SK-N-MC (cell line): ENCODE data around the gene LOXL3.

Experiments used
- DNase-seq: peaks from one replicate; pipeline ENCODE4 v3.0.0-alpha.2; 2011; ENCODE audit warnings: low read depth, low spot score
- H3K27ac ChIP-seq: fragments of 200-600 bp; sonication (generic); 2 replicates; pipeline ENCODE4 v1.5.1; 2016; ENCODE audit warnings: mixed run types
- H3K36me3 ChIP-seq: fragments of 200-600 bp; sonication (generic); 2 replicates; pipeline ENCODE4 v1.6.1; 2017; ENCODE audit warnings: antibody characterized with exemption, low read length, mixed read lengths; ENCODE audit not compliant: insufficient read depth
- H3K4me3 ChIP-seq: fragments of 200-600 bp; sonication (generic); 2 replicates; pipeline ENCODE4 v1.5.1; 2016
- H3K9ac ChIP-seq: fragments of 200-600 bp; sonication (generic); 2 replicates; pipeline ENCODE4 v1.8.0; 2017; ENCODE audit warnings: mixed run types, mixed read lengths; ENCODE audit not compliant: insufficient read length
- H3K9me3 ChIP-seq: fragments of 200-600 bp; sonication (generic); 2 replicates; pipeline ENCODE4 v1.6.1; 2017; ENCODE audit warnings: low read depth, mild to moderate bottlenecking, antibody characterized with exemption, low read length, moderate library complexity, mixed read lengths
- EZH2 ChIP-seq: fragments of 200-600 bp; sonication (generic); IDR thresholded peaks from one replicate; pipeline ENCODE4 v1.6.1; 2017; ENCODE audit warnings: antibody characterized with exemption
- FOXP2 ChIP-seq: optimal IDR thresholded peaks from 2 replicates; pipeline ENCODE3; 2011; ENCODE audit warnings: mild to moderate bottlenecking, moderate library complexity; ENCODE audit not compliant: insufficient read depth; ENCODE audit errors: extremely low read length, control extremely low read depth
- POLR2AphosphoS5 ChIP-seq: IDR thresholded peaks from 2 replicates; pipeline ENCODE4 v1.6.1; 2012; ENCODE audit warnings: mild to moderate bottlenecking, low read depth, low read length, borderline replicate concordance

LOXL3 gene

DNA sequence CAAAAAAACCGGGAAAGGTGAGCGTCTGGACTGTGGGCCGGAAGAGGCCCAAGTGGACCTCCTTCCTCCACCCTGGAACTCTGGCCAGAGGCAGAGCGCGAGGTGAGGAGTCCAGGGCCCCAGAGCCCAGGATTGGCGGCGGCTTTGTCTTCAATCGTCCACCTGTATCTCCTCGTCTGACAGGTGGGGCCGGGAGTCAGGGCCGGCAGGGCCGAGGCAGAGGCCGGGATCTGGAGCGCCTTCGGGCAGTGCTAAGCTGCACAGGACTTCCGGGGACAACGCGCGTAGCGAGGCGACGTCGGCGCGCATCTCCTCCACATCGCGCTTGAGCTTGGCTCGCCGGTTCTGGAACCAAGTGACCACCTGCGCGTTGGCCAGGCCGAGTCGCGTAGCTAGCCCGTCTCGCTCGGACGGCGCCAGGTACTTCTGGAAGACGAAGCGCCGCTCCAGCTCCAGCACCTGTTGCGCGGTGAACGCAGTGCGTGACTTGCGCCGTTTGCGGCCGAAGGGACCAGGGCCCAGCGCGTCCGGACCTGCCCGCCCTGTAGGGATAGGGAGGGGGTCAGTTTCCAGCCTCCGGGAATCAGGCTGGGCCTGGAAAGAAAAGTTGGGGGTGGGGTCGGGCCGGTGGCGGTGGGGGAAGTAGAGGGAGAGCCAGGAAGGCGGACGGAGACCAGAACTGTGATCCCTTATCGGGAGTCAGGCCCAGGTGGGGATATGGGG is 55.8 kb downstream of the LOXL3 start:
- Histone ChIP-seq H3K9me3 (no peaks in the 10 kb centered on the region), H3K4me3 (no peak overlapping the region), H3K27ac (no peak overlapping the region), H3K9ac (no peak overlapping the region), H3K36me3 (no peaks in the 10 kb centered on the region; the same call in 1 of the 2 replicates)
- no peak for DNase-seq
- no peak for TF ChIP-seq FOXP2
- no peak for TF ChIP-seq EZH2
- TF ChIP-seq POLR2AphosphoS5, result no peak

DNA sequence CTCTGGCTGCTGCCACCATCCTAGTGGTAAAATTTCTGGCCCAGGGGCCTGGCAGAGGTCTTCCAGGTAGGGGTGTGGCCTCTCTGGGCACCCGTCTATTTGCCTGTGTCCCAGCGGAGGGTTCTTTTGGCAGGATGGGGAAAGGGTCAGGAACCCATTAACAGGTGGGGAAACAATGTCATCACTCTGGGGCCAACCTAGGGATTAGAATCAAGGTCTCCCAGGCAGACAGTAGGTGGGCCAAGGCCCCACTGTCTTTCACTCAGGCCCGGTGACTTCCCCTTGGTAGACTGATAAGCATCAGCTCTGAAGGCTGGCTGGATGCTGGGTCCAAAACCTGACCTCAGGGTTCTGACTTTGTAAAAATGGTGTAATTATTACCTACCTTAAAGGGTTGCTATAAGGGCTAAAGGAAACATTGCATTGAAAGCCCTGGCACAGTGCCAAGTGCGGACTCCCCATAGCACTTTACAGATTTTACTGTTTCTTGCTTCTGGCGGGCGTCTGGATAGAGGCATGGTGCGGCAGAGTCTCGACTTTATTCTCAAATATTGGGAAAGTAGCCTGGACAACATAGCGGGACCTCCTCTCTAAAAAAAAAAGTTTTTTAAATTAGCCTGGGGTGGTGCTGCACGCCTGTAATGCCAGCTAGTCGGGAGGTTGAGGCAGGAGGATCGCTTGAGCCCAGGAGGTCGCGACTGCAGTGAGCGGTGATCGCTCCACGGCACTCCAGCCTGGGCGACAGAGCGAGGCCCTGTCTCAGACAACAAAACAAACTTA is 56.6 kb downstream of the LOXL3 start:
- Histone ChIP-seq H3K27ac (no peak overlapping the region), H3K9me3 (no peaks in the 10 kb centered on the region), H3K9ac (no peak overlapping the region), H3K36me3 (peaks cover under 1% of the 10 kb centered on the region; the same call in 1 of the 2 replicates), H3K4me3 (no peak overlapping the region)
- TF ChIP-seq EZH2, result no peak
- TF ChIP-seq FOXP2, result no peak
- TF ChIP-seq POLR2AphosphoS5, result no peak
- DNase-seq, result no peak

DNA sequence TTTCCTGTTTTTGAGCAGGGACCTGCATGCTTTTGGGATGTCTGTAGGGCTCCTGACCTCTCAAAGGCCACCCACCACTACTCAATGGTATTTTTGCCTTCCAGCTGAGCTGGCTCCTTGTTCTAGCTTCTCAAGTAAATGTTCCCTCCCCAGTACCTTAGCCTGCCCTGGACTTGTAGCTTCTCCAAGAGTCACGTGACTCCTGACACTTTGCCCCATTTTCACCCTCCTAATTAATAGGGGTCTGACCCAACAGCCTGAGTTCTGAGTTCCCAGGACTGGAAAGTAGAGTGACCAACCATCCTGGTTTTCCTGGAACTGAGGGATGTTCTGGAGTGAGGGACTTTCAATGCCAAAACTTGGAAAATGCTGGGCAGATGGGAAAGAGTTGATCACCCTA is 58.3 kb downstream of the LOXL3 start:
- no peak for TF ChIP-seq FOXP2
- no peak for TF ChIP-seq POLR2AphosphoS5
- no peak for TF ChIP-seq EZH2

DNA sequence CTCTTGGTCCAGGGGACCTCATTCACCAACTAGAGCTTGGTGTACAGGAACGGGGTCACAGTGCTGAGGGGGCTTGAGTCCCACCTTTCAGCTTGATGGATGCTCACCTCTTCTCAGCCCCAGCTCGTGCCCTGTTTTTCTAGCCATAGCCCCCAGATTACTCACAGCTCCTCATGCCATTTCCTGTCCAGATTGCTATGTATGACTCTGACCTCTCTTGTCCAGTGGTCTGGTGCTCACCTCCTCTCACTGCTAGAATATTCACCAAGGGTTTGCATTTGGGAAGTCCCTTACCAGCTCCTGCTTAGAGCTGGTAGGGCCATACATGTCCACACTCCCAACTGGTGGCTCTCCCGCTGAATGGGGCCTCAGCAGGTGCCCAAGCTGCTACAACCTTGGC is 60.2 kb downstream of the LOXL3 start:
- Histone ChIP-seq H3K36me3 (peaks cover 14% of the 10 kb centered on the region; the same call in 1 of the 2 replicates), H3K27ac (no peak overlapping the region), H3K9ac (no peak overlapping the region), H3K9me3 (no peaks in the 10 kb centered on the region), H3K4me3 (no peak overlapping the region)
- DNase-seq, result no peak
- TF ChIP-seq POLR2AphosphoS5 (no peak), EZH2 (no peak), FOXP2 (no peak)

More for the DNA sequence above, 58.3 kb downstream of the LOXL3 start:
- H3K4me3 ChIP-seq, result no peak overlapping the region
- H3K36me3 ChIP-seq, result peaks cover 14% of the 10 kb centered on the region; the same call in 1 of the 2 replicates
- DNase-seq, result no peak
- H3K27ac ChIP-seq, result no peak overlapping the region
- H3K9me3 ChIP-seq, result no peaks in the 10 kb centered on the region
- H3K9ac ChIP-seq, result no peak overlapping the region

DNA sequence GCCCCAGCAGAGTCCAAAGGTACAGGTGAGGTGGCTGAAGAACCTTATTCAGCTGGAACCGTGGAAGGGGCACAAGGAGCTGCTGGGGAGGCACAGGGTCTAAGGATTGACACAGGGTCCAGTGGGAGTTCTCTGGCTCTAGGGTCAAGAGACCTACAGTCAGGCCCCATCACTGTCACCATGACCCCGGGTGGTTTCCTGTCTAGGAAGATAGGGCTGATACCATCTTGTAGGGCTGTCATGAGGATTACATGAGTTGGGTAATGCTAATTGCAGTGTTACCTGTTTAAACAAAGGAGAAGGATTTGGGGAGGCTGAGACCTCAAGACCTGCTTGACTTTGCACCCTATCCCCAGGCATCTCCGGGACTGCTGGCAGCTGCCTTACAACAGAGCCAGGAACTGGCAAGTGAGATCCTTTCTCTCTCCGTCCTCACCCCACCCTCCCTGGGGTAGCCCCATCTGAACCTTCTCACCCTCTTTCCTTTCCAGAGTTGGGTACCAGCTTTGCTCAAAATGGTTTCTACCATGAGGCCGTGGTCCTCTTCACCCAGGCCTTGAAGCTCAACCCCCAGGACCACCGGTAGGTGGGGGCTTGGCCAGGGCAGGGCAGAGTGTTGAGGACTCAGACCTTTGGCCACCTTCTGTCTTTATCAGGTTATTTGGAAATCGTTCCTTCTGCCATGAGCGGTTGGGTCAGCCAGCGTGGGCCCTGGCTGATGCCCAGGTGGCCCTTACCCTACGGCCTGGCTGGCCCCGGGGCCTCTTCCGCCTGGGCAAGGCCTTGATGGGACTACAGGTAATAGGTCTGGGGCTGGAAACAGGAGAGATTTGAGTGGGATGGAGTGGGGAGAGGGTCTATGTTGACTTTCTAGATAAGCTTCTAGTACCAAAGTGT is 61.8 kb downstream of the LOXL3 start:
- Histone ChIP-seq H3K27ac (no peak overlapping the region), H3K9me3 (no peaks in the 10 kb centered on the region), H3K4me3 (no peak overlapping the region), H3K36me3 (peaks cover 14% of the 10 kb centered on the region; the same call in 1 of the 2 replicates), H3K9ac (no peak overlapping the region)
- no peak for DNase-seq
- TF ChIP-seq FOXP2, result no peak
- no peak for TF ChIP-seq POLR2AphosphoS5
- TF ChIP-seq EZH2, result no peak

DNA sequence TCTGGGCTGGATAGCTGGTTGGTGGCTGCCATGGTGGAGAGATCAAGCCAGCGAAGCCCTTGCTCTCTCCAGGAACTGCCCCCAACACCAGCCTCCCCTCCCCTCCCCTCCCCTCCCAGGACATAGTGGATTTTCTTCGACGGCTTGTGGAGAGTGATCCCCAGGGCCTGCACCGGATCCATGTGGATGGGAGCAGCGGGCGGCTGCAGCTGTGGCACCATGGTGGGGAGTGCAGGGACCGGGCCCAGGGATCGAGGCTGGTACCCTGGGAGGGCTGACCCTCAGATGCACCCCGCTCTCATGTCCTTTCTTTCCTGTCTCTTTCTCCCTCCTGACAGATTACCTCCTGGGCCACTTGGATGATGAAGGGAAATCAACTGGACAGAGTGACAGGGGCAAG is 63.8 kb downstream of the LOXL3 start:
- no peak overlapping the region for H3K9ac ChIP-seq
- no peak overlapping the region for H3K27ac ChIP-seq
- no peak overlapping the region for H3K4me3 ChIP-seq

DNA sequence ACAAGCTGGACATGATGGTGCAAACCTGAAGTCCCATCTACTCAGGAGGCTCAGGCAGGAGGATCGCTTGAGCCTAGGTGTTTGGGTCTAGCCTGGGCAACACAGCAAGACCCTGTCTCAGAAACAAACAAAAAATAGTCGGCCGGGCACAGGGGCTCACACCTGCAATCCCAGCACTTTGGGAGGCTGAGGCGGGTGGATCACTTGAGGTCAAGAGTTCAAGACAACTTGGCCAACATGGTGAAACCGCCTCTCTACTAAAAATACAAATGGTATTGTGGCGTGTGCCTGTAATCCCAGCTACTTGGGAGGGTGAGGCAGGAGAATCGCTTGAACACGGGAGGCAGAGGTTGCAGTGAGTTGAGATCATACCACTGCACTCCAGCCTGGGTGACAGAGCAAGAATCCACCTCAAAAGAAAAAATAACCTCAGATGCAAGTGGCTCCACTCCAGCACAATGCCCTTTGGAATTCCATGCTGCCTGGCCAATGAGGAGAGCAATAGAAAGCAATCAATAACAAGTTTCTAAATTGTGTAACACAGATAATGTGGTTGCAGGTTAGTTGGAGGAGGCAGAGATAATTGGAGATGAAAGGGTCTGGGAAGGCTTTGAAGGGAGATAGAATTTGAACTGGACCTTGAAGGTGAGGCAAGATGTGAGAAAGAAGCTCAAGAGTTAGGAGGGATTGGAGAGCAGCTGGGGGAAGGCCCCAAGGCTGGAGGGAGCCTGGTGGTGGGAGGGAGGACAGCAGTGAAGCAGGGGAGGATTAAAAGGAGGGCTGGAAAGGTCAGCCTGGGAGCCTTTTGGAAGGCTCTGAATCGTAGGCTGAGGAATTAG is 64.9 kb downstream of the LOXL3 start:
- peaks cover 14% of the 10 kb centered on the region; the same call in 1 of the 2 replicates for H3K36me3 ChIP-seq
- no peaks in the 10 kb centered on the region for H3K9me3 ChIP-seq
- H3K9ac ChIP-seq, result no peak overlapping the region
- H3K27ac ChIP-seq, result no peak overlapping the region
- DNase-seq, result no peak
- no peak for TF ChIP-seq POLR2AphosphoS5
- TF ChIP-seq FOXP2, result no peak
- no peak for TF ChIP-seq EZH2
- no peak overlapping the region for H3K4me3 ChIP-seq

More for the DNA sequence above, 63.8 kb downstream of the LOXL3 start:
- Histone ChIP-seq H3K9me3 (no peaks in the 10 kb centered on the region), H3K36me3 (peaks cover 14% of the 10 kb centered on the region; the same call in 1 of the 2 replicates)
- DNase-seq, result no peak
- TF ChIP-seq POLR2AphosphoS5 (no peak), FOXP2 (no peak), EZH2 (no peak)
